ENCODE results near the gene PTMS. TPM values are rescaled to one million over a fixed set of nuclear protein-coding genes. Genes with fewer than 3 reads are reported as not detected.

PTMS gene, protein sequence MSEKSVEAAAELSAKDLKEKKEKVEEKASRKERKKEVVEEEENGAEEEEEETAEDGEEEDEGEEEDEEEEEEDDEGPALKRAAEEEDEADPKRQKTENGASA
- 585 TPM for polyA plus RNA-seq (2013, experiment 1 of 2)
- 569 TPM for polyA plus RNA-seq (2013, experiment 2 of 2)

DNA sequence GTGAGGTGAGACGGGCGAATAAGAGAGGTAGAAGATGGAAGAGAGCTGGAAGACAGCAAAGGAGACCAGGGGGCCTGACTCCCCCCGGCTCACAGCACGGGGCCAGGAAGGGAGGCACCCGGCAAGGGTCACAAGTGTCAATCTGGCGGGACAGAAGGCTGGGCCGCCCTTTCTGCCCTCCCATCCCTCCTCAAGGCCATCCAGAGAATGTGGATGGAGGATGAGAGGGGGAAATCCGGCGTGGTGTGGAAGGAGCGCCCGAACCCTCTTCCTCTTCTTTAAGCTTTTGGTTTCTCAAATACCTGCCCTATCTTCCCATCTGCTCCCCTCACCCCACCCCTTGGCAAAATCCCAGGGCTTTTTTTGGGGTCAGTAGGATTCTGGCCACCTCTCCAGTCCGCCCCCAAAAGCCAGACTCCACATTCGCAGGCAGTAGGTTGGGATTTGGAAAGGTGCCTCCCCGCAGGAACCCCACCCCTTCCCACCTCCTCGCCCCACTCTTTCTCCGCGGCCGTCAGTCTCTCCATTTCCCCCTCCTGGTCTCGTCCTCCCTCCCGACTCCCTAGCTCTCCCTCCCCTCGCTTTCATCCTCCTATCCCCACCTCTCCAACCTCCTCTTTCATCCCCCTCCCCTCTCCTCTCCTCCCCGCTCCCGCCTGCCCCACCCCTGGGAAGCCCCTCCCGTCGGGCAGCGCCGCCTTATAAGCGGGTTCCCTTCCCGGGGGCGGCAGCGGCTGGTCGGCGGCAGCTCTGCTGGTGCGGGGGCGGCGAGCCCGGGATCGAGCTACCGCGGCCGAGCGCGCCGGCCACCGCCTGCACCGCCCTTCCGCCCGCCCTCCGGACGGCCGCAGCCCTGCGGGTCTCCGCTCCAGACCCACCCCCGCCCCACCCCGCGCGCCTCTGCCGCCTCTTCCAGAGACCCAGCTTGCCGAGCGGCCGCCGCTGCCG lies at the start of gene PTMS:
Gene PTMS (plus strand): TSS at position 730 of the 948 bp plus-strand sequence. CDS start 343 bp downstream, outside the sequence.
- Histone ChIP-seq H3K9me3 (ENCODE audit: control insufficient read depth, low read length) (no peaks in the 10 kb centered on the region), H3K36me3 (ENCODE audit: control insufficient read depth, insufficient read depth, low read length) (peaks cover 22% of the 10 kb centered on the region), H3K4me3 (ENCODE audit: extremely low read depth, insufficient read depth, low read length, poor library complexity, severe bottlenecking) (peak within 1 kb of the TSS; percentile 88), H3K4me1 (ENCODE audit: control insufficient read depth, insufficient read depth, low read length, poor library complexity, severe bottlenecking) (peaks cover 37% of the 10 kb centered on the region), H3K27ac (ENCODE audit: low read depth, low read length, severe bottlenecking) (peak within 1 kb of the TSS; percentile 76)
- WGBS, 2 experiments (ENCODE audit: insufficient coverage in 2 of 2) = 1 to 2% methylated on average over 28 of the region's 63 CpGs

DNA sequence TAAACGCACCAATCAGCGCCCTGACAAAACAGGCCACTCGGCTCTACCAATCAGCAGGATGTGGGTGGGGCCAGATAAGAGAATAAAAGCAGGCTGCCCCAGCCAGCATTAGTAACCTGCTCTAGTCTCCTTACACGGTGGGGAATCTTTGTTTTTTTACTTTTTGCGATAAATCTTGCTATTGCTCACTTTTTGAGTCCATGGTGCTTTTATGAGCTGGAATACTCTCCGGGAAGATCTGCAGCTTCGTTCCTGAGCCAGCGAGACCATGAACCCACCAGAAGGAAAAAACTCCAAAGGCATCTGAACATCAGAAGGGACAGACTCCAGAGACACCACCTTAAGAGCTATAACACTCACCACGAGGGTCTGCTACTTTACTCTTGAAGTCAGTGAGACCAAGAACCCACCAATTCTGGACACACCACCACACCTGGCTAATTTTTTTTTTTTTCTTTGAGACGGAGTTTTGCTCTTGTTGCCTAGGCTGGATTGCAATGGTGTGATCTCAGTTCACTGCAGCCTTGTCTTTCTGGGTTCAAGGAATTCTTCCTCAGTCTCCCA lies 49.2 kb upstream of the PTMS start:
- H3K36me3 ChIP-seq (ENCODE audit: control insufficient read depth, insufficient read depth, low read length) = no peaks in the 10 kb centered on the region
- WGBS, 2 experiments (ENCODE audit: insufficient coverage in 2 of 2) = 82 to 86% methylated on average over 6 to 7 of the region's 10 CpGs
- no peaks in the 10 kb centered on the region for H3K4me1 ChIP-seq (ENCODE audit: control insufficient read depth, insufficient read depth, low read length, poor library complexity, severe bottlenecking)
- no peak overlapping the region for H3K4me3 ChIP-seq (ENCODE audit: extremely low read depth, insufficient read depth, low read length, poor library complexity, severe bottlenecking)
- H3K27ac ChIP-seq (ENCODE audit: low read depth, low read length, severe bottlenecking) = no peak overlapping the region
- no peaks in the 10 kb centered on the region for H3K9me3 ChIP-seq (ENCODE audit: control insufficient read depth, low read length)

DNA sequence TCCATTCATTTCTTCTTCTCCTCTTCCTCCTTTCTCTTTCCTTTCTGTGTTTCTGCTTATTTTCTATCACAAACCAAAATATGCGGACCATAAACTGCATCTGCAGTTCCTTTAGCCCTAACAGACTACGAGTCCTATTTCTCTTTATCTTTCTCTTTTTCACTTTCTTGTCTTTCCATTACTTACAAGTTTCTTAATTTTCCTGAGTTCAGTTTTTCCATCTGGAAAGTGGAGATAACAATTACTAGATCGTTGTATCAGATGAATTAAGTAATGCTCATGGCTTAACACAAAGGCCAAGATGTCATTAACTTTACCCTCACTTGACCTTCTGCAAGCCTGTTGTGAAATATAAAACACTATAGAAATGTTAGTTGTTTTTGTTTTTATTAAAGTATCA lies 43.3 kb upstream of the PTMS start:
- Histone ChIP-seq H3K4me1 (ENCODE audit: control insufficient read depth, insufficient read depth, low read length, poor library complexity, severe bottlenecking) (peaks cover 6% of the 10 kb centered on the region), H3K27ac (ENCODE audit: low read depth, low read length, severe bottlenecking) (no peak overlapping the region), H3K36me3 (ENCODE audit: control insufficient read depth, insufficient read depth, low read length) (peaks cover 2% of the 10 kb centered on the region), H3K4me3 (ENCODE audit: extremely low read depth, insufficient read depth, low read length, poor library complexity, severe bottlenecking) (peak overlapping the region; percentile 57), H3K9me3 (ENCODE audit: control insufficient read depth, low read length) (no peaks in the 10 kb centered on the region)
- WGBS, 2 experiments (ENCODE audit: insufficient coverage in 2 of 2) = 97 to 100% methylated on average over 2 of the region's 3 CpGs

DNA sequence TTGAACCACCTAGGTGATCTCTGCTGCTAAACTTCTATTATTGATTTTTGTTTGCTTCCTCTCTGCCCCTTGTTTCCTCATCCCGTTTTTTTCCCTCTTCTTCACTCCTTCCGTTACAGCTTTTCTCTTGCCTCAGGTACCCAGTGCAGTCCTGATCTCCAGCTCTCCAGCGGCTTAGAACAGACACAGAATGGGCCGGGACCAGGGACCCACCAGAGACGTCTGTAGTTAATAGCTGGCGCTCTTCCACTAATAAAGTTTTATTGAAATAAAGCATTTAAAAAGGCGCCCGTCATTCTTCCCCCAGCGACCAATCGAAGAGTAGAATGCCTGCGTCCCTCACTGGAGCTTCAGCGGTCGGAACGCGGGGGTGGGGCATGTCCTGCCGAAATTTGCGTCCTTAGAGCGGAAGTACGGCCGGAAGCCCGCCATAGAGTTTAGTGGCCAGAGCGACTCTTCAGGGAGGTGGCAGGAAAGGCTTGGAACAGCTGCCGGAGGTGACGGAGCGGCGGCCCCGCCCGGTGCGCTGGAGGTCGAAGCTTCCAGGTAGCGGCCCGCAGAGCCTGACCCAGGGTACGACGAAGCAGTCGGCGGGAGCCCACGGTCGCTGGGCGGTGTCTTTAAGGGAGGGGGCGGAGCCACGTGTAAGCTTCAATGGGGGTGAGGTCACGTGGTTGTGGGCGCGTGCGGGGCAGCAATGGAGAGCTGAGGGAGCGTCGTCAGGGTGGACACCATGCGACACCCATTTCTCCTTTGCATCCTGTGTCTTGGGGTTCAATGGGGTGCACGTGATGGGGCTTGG lies 42.4 kb upstream of the PTMS start, which contains the start of gene COPS7A:
Gene COPS7A (plus strand): TSS at position 440 of the 802 bp plus-strand sequence. CDS start 611 bp downstream, outside the sequence.
- Histone ChIP-seq H3K36me3 (ENCODE audit: control insufficient read depth, insufficient read depth, low read length) (peaks cover 10% of the 10 kb centered on the region), H3K9me3 (ENCODE audit: control insufficient read depth, low read length) (no peaks in the 10 kb centered on the region), H3K4me3 (ENCODE audit: extremely low read depth, insufficient read depth, low read length, poor library complexity, severe bottlenecking) (peak within 1 kb of the TSS; percentile 57), H3K27ac (ENCODE audit: low read depth, low read length, severe bottlenecking) (peak within 1 kb of the TSS; percentile 89), H3K4me1 (ENCODE audit: control insufficient read depth, insufficient read depth, low read length, poor library complexity, severe bottlenecking) (peaks cover 6% of the 10 kb centered on the region)
- WGBS, 2 experiments (ENCODE audit: insufficient coverage in 2 of 2) = 0 to 2% methylated on average over 30 to 35 of the region's 49 CpGs

DNA sequence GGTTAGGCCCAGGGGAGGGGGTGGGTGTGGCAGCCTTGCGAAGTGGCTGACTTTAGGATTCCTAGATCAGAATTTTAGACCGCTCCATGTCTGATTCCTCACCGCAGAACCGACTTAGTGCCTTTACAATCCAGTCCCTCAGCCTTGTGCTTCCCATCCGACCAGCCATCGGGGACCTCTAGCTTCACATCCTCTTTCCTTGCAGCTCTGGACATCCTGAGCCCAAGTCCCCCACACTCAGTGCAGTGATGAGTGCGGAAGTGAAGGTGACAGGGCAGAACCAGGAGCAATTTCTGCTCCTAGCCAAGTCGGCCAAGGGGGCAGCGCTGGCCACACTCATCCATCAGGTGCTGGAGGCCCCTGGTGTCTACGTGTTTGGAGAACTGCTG lies 41.8 kb upstream of the PTMS start:
- peaks cover 16% of the 10 kb centered on the region for H3K36me3 ChIP-seq (ENCODE audit: control insufficient read depth, insufficient read depth, low read length)
- 27 to 39% methylated on average over 9 of the region's 10 CpGs for WGBS, 2 experiments (ENCODE audit: insufficient coverage in 2 of 2)
- peaks cover 6% of the 10 kb centered on the region for H3K4me1 ChIP-seq (ENCODE audit: control insufficient read depth, insufficient read depth, low read length, poor library complexity, severe bottlenecking)
- peak overlapping the region; percentile 89 for H3K27ac ChIP-seq (ENCODE audit: low read depth, low read length, severe bottlenecking)
- peak overlapping the region; percentile 57 for H3K4me3 ChIP-seq (ENCODE audit: extremely low read depth, insufficient read depth, low read length, poor library complexity, severe bottlenecking)
- H3K9me3 ChIP-seq (ENCODE audit: control insufficient read depth, low read length) = no peaks in the 10 kb centered on the region

DNA sequence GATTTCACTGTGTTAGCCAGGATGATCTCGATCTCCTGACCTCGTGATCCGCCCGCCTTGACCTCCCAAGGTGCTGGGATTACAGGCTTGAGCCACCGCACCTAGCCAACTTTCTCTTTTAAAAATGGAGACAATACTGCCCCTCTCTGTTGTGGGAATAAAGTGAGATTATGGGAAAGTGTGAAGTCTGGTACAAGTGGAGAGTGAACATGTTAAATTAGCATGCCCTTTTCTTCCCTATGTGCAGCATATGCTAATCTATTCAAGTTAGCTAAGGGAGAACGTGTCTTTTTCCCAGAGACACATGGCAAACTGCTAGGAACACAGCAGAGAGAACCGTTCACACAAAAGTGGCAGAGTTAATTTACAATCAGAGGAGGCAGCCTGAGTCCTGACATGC lies 40.8 kb upstream of the PTMS start:
- Histone ChIP-seq H3K4me1 (ENCODE audit: control insufficient read depth, insufficient read depth, low read length, poor library complexity, severe bottlenecking) (peaks cover 6% of the 10 kb centered on the region), H3K36me3 (ENCODE audit: control insufficient read depth, insufficient read depth, low read length) (peaks cover 26% of the 10 kb centered on the region), H3K9me3 (ENCODE audit: control insufficient read depth, low read length) (no peaks in the 10 kb centered on the region), H3K27ac (ENCODE audit: low read depth, low read length, severe bottlenecking) (no peak overlapping the region), H3K4me3 (ENCODE audit: extremely low read depth, insufficient read depth, low read length, poor library complexity, severe bottlenecking) (no peak overlapping the region)
- 92 to 100% methylated on average over 3 to 6 of the region's 7 CpGs for WGBS, 2 experiments (ENCODE audit: insufficient coverage in 2 of 2)

DNA sequence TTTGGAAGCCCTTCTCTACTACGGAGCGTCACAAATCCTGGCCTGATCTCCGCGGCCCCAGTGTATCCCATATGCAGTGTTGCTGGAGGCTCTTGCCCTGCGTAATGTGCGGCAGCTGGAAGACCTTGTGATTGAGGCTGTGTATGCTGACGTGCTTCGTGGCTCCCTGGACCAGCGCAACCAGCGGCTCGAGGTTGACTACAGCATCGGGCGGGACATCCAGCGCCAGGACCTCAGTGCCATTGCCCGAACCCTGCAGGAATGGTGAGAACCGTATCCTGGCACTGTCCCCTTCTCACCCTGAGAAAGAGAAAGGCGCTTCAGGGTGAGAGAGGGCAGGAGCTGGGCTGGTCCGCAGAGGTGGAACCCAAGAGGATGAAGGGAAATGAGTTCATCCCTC lies 37.0 kb upstream of the PTMS start:
- H3K9me3 ChIP-seq (ENCODE audit: control insufficient read depth, low read length) = no peaks in the 10 kb centered on the region
- peaks cover 6% of the 10 kb centered on the region for H3K4me1 ChIP-seq (ENCODE audit: control insufficient read depth, insufficient read depth, low read length, poor library complexity, severe bottlenecking)
- H3K27ac ChIP-seq (ENCODE audit: low read depth, low read length, severe bottlenecking) = no peak overlapping the region
- 98 to 99% methylated on average over 18 of the region's 18 CpGs for WGBS, 2 experiments (ENCODE audit: insufficient coverage in 2 of 2)
- peaks cover 44% of the 10 kb centered on the region for H3K36me3 ChIP-seq (ENCODE audit: control insufficient read depth, insufficient read depth, low read length)
- no peak overlapping the region for H3K4me3 ChIP-seq (ENCODE audit: extremely low read depth, insufficient read depth, low read length, poor library complexity, severe bottlenecking)

DNA sequence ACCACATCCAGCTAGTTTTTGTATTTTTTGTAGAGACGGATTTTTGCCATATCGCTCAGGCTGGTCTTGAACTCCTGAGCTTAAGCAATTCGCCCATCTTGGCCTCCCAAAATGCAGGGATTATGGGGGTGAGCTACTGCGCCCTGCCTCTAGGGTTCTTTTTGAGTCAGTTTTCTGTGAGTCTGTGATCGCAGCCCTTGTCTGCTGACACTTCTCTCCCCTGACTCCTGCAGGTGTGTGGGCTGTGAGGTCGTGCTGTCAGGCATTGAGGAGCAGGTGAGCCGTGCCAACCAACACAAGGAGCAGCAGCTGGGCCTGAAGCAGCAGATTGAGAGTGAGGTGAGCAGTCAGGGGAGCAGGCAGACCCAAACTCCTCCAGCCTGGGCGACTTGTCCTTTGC lies 36.0 kb upstream of the PTMS start:
- Histone ChIP-seq H3K4me3 (ENCODE audit: extremely low read depth, insufficient read depth, low read length, poor library complexity, severe bottlenecking) (no peak overlapping the region), H3K36me3 (ENCODE audit: control insufficient read depth, insufficient read depth, low read length) (peaks cover 47% of the 10 kb centered on the region), H3K27ac (ENCODE audit: low read depth, low read length, severe bottlenecking) (no peak overlapping the region), H3K4me1 (ENCODE audit: control insufficient read depth, insufficient read depth, low read length, poor library complexity, severe bottlenecking) (no peaks in the 10 kb centered on the region), H3K9me3 (ENCODE audit: control insufficient read depth, low read length) (no peaks in the 10 kb centered on the region)
- WGBS, 2 experiments (ENCODE audit: insufficient coverage in 2 of 2) = 84 to 90% methylated on average over 7 of the region's 8 CpGs

DNA sequence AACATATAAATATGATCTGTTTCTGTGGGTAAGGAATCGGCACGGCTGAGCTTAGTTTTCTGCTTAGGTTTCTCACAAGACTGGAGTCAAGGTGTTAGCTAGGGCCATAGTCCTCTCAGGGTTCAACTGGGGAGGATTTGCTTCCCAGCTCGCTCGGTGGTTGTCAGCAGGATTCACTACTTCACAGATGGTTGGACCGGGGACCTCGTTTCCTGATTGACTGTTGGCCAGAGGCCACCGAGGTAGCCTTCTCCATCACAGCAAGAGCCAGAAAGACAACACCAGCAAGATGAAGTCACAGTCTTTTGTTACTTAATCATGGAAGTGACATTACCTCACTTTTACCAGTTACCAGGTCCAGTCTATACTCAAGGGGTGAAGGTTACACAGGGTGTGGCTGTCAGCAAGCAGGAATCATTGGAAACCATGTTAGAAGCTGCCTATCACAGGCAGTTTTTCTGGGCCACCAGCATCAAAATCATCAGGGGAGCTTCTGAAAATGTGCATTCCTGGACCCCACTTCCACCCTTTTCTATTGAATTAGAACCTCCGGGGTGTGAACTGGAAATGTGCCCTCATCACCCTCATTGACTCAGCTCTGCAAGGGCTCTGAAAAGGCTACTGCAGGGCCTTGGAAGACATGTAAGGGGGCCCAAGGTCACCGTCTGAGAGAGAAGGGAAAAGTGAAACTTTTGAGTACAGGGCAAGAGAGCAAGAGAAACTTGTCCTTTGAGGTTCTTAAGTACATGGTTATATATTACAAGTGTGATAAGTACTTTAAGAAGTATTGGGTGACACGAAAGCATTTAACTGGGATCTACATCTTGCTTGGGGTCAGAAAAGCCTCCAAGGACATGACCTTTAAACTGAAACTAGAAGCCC lies 31.4 kb upstream of the PTMS start:
- Histone ChIP-seq H3K27ac (ENCODE audit: low read depth, low read length, severe bottlenecking) (no peak overlapping the region), H3K4me3 (ENCODE audit: extremely low read depth, insufficient read depth, low read length, poor library complexity, severe bottlenecking) (no peak overlapping the region), H3K36me3 (ENCODE audit: control insufficient read depth, insufficient read depth, low read length) (peaks cover 27% of the 10 kb centered on the region), H3K4me1 (ENCODE audit: control insufficient read depth, insufficient read depth, low read length, poor library complexity, severe bottlenecking) (no peaks in the 10 kb centered on the region), H3K9me3 (ENCODE audit: control insufficient read depth, low read length) (no peaks in the 10 kb centered on the region)
- 96 to 97% methylated on average over 7 of the region's 10 CpGs for WGBS, 2 experiments (ENCODE audit: insufficient coverage in 2 of 2)
